H1 (cell line): ENCODE measurements around the gene FXYD5. TPM values are rescaled to one million over a fixed set of nuclear protein-coding genes. Genes with fewer than 3 reads are reported as not detected.

Source experiments
- CTCF ChIA-PET: fragments of 300-600 bp; sonication (Branson Sonifier 250); formaldehyde crosslinking; loops from one replicate; lab custom pipeline; 2021; ENCODE audit not compliant: partially characterized antibody; lab: Charles Lee
- POLR2A ChIA-PET: fragments of 300-600 bp; sonication (Branson Sonifier 250); formaldehyde crosslinking; loops from one replicate; lab custom pipeline; 2021; ENCODE audit warnings: inconsistent platforms; ENCODE audit not compliant: partially characterized antibody; lab: Charles Lee
- DNase-seq, 2 experiments: peaks; one replicate each; pipeline versions ENCODE4 v3.0.0 to v3.0.0-alpha.2; 2010 to 2022; ENCODE audit warnings: low spot score in 2 of 2, low read depth in 1 of 2, mixed read lengths in 1 of 2
- FAIRE-seq: peaks from 2 replicates; lab custom pipeline; 2011; peaks lifted over from hg19 to GRCh38; lab: Jason Lieb, UNC
- H2AFZ ChIP-seq: 2 replicates; pipeline ENCODE4 v1.8.1; 2012; ENCODE audit warnings: low read length, inconsistent platforms
- H2AK5ac ChIP-seq: 2 replicates; pipeline ENCODE4 v1.6.1; 2013; ENCODE audit warnings: low read depth, low read length
- H2BK120ac ChIP-seq: replicated peaks from 2 replicates; pipeline ENCODE3; 2013; ENCODE audit warnings: low read depth, low read length, inconsistent platforms
- H2BK12ac ChIP-seq: 2 replicates; pipeline ENCODE4 v1.6.1; 2013; ENCODE audit warnings: low read depth, low read length
- H2BK15ac ChIP-seq: 2 replicates; pipeline ENCODE4 v1.6.1; 2013; ENCODE audit warnings: low read length
- H2BK20ac ChIP-seq: 2 replicates; pipeline ENCODE4 v1.6.1; 2013; ENCODE audit warnings: low read length
- H2BK5ac ChIP-seq: 2 replicates; pipeline ENCODE4 v1.6.1; 2013; ENCODE audit warnings: low read depth, low read length
- H3K14ac ChIP-seq: 2 replicates; pipeline ENCODE4 v1.6.1; 2013; ENCODE audit warnings: inconsistent platforms; ENCODE audit not compliant: insufficient read length
- H3K18ac ChIP-seq: 2 replicates; pipeline ENCODE4 v1.6.1; 2013; ENCODE audit warnings: low read length; ENCODE audit errors: extremely low read depth
- H3K23ac ChIP-seq: 2 replicates; pipeline ENCODE4 v1.6.1; 2013; ENCODE audit warnings: inconsistent platforms; ENCODE audit not compliant: insufficient read length
- H3K23me2 ChIP-seq: 2 replicates; pipeline ENCODE4 v1.6.1; 2013; ENCODE audit warnings: low read depth, low read length
- H3K27ac ChIP-seq: 2 replicates; pipeline ENCODE4 v1.6.1; 2011; ENCODE audit warnings: low read depth, low read length, inconsistent platforms
- H3K27me3 ChIP-seq, 4 experiments: replicated peaks in 1 of 4; 1 replicate in 1 of 4; 2 replicates in 3 of 4; pipeline versions ENCODE4 v1.6.1 to v1.8.1; 2011 to 2013; ENCODE audit warnings: low read length in 3 of 4, mild to moderate bottlenecking in 3 of 4, inconsistent platforms in 2 of 4, mixed read lengths in 2 of 4, moderate library complexity in 1 of 4; ENCODE audit not compliant: control insufficient read depth in 3 of 4, insufficient read depth in 3 of 4; ENCODE audit errors: extremely low read depth in 1 of 4
- H3K36me3 ChIP-seq, 4 experiments: 2 replicates each; pipeline versions ENCODE4 v1.6.1 to v1.8.1; 2011 to 2013; ENCODE audit warnings: mild to moderate bottlenecking in 4 of 4, low read length in 3 of 4, moderate library complexity in 2 of 4, control low read depth in 1 of 4, inconsistent platforms in 1 of 4; ENCODE audit not compliant: insufficient read depth in 4 of 4, control insufficient read depth in 2 of 4
- H3K4ac ChIP-seq: replicated peaks from 2 replicates; pipeline ENCODE3; 2013; ENCODE audit warnings: low read length, low read depth, mixed read lengths, inconsistent platforms; ENCODE audit not compliant: insufficient read length
- H3K4me1 ChIP-seq, 4 experiments: replicated peaks in 1 of 4; 1 replicate in 1 of 4; 2 replicates in 3 of 4; pipeline versions ENCODE4 v1.6.1 to v1.8.1; 2011 to 2013; ENCODE audit warnings: low read length in 3 of 4, inconsistent platforms in 2 of 4, mixed read lengths in 1 of 4; ENCODE audit not compliant: insufficient read depth in 4 of 4, control insufficient read depth in 3 of 4
- H3K4me2 ChIP-seq, 2 experiments: 2 replicates each; pipeline versions ENCODE4 v1.6.1 to v1.8.1; 2011 to 2013; ENCODE audit warnings: low read depth in 2 of 2, low read length in 2 of 2, control low read depth in 1 of 2, inconsistent platforms in 1 of 2, mild to moderate bottlenecking in 1 of 2; ENCODE audit not compliant: insufficient read depth in 1 of 2
- H3K4me3 ChIP-seq, 4 experiments: fragments of 200-600, 300-600 bp in 1 of 4; sonication (generic), shearing (Covaris generic), sonication (Bioruptor Twin) in 1 of 4; 2 replicates each; pipeline versions ENCODE4 v1.5.1 to v1.8.1; 2011 to 2016; ENCODE audit warnings: low read length in 4 of 4, low read depth in 3 of 4, control low read depth in 2 of 4, inconsistent platforms in 2 of 4, mild to moderate bottlenecking in 2 of 4, mixed read lengths in 1 of 4, moderate library complexity in 1 of 4; ENCODE audit not compliant: insufficient read depth in 2 of 4; ENCODE audit errors: extremely low read depth in 1 of 4
- H3K56ac ChIP-seq: replicated peaks from 2 replicates; pipeline ENCODE3; 2013; ENCODE audit warnings: low read depth, mild to moderate bottlenecking, mixed read lengths, low read length, inconsistent platforms; ENCODE audit not compliant: insufficient read length
- H3K79me1 ChIP-seq: 2 replicates; pipeline ENCODE4 v1.6.1; 2013; ENCODE audit warnings: low read depth, low read length, control low read depth
- H3K79me2 ChIP-seq, 2 experiments: 2 replicates each; pipeline versions ENCODE4 v1.6.1 to v1.8.1; 2012 to 2013; ENCODE audit warnings: low read length in 2 of 2, mild to moderate bottlenecking in 2 of 2, inconsistent platforms in 1 of 2; ENCODE audit not compliant: insufficient read depth in 2 of 2, control insufficient read depth in 1 of 2
- H3K9ac ChIP-seq, 4 experiments: replicated peaks in 1 of 4; 1 replicate in 1 of 4; 2 replicates in 3 of 4; pipeline versions ENCODE4 v1.6.1 to v1.8.1; 2011 to 2013; ENCODE audit warnings: low read depth in 3 of 4, low read length in 3 of 4, control low read depth in 2 of 4, mild to moderate bottlenecking in 2 of 4, moderate library complexity in 2 of 4, inconsistent platforms in 1 of 4; ENCODE audit errors: extremely low read depth in 1 of 4
- H3K9me3 ChIP-seq, 2 experiments: 2 replicates each; pipeline versions ENCODE4 v1.6.1 to v1.8.1; 2012 to 2013; ENCODE audit warnings: mild to moderate bottlenecking in 2 of 2, moderate library complexity in 2 of 2, control low read depth in 1 of 2, inconsistent platforms in 1 of 2, low read depth in 1 of 2, low read length in 1 of 2, mixed read lengths in 1 of 2; ENCODE audit not compliant: insufficient read depth in 2 of 2
- H4K20me1 ChIP-seq, 2 experiments: replicated peaks in 1 of 2; 2 replicates each; pipeline versions ENCODE3 to v1.8.1; 2011 to 2013; ENCODE audit warnings: inconsistent platforms in 2 of 2, low read length in 2 of 2, mild to moderate bottlenecking in 1 of 2; ENCODE audit not compliant: insufficient read depth in 2 of 2, control insufficient read depth in 1 of 2
- H4K5ac ChIP-seq: 2 replicates; pipeline ENCODE4 v1.6.1; 2013; ENCODE audit warnings: low read length, low read depth, mixed read lengths, inconsistent platforms; ENCODE audit not compliant: insufficient read length
- H4K8ac ChIP-seq: 2 replicates; pipeline ENCODE4 v1.8.0; 2013; ENCODE audit warnings: mild to moderate bottlenecking, moderate library complexity, low read length, inconsistent platforms; ENCODE audit not compliant: insufficient read depth; ENCODE audit errors: extremely low read depth
- H4K91ac ChIP-seq: replicated peaks from 2 replicates; pipeline ENCODE3; 2013; ENCODE audit warnings: low read length, mixed read lengths, inconsistent platforms; ENCODE audit not compliant: insufficient read length
- CBX5 ChIP-seq: fragments of 300-800, 300-1000 bp; sonication (generic); IDR thresholded peaks from 2 replicates; pipeline ENCODE4 v1.7.1; 2016; ENCODE audit warnings: antibody characterized with exemption, low read length, low read depth
- MAFK ChIP-seq: IDR thresholded peaks from 2 replicates; pipeline ENCODE4 v1.6.1; 2012; ENCODE audit warnings: low read depth, mild to moderate bottlenecking, improper control_type of control experiment, low read length
- RXRA ChIP-seq: IDR thresholded peaks from 2 replicates; pipeline ENCODE4 v1.6.1; 2011; ENCODE audit warnings: low read depth, mild to moderate bottlenecking, low read length, moderate library complexity; ENCODE audit not compliant: insufficient read depth
- SIRT6 ChIP-seq: IDR thresholded peaks from one replicate; pipeline ENCODE4 v1.7.1; 2012; ENCODE audit warnings: low read length, inconsistent platforms
- SRF ChIP-seq: IDR thresholded peaks from 2 replicates; pipeline ENCODE4 v1.6.1; 2011; ENCODE audit warnings: mild to moderate bottlenecking, low read depth, low read length, moderate library complexity
- TAF1 ChIP-seq: IDR thresholded peaks from 2 replicates; pipeline ENCODE4 v1.6.1; 2011; ENCODE audit warnings: mild to moderate bottlenecking, low read depth, low read length
- TCF12 ChIP-seq: IDR thresholded peaks from 2 replicates; pipeline ENCODE4 v1.6.1; 2011; ENCODE audit warnings: low read depth, mild to moderate bottlenecking, low read length
- WGBS, 2 experiments: shearing (Covaris generic) in 1 of 2; methylation state at CpG; one replicate each; pipeline versions ENCODE4 v1.1.6 to v1.1.7; 2013 to 2015; ENCODE audit warnings: low lambda C conversion rate in 2 of 2, mixed read lengths in 2 of 2, inconsistent platforms in 1 of 2, low coverage in 1 of 2, missing lambda C conversion rate in 1 of 2; ENCODE audit not compliant: insufficient replicate concordance in 2 of 2, insufficient coverage in 1 of 2, insufficient read length in 1 of 2; ENCODE audit errors: extremely low coverage in 1 of 2, missing lambda C conversion rate in 1 of 2; 5-methylcytosine and 5-hydroxymethylcytosine counted together
- polyA plus RNA-seq, 7 experiments: library from polyadenylated mRNA; depleted of rRNA in 3 of 7; stranded (reverse) in 5 of 7; unstranded in 2 of 7; fragments of >200 nt in 5 of 7; fragments of 200-250 nt in 2 of 7; gene quantifications; 1 replicate in 5 of 7; 2 replicates in 1 of 7; 4 replicates in 1 of 7; pipeline versions ENCODE4 v1.2.1 to v1.2.3, GENCODE V29; 2011 to 2013; ENCODE audit warnings: missing spikeins in 2 of 7, mixed read lengths in 2 of 7
- total RNA-seq: library from RNA; stranded (reverse); fragmentation: NEBNext Ultra II Directional; extraction: Animal tissue kit (Norgen Biotek cat#: 25700); gene quantifications from 2 replicates; pipeline ENCODE4 v1.2.1, GENCODE V29; 2021

Gene FXYD5
- total and polyA plus RNA-seq, 2 of the 8 experiments (the other 6 are each of a cell fraction or from before 2014, with no cell fraction given), result 99.0 to 191 TPM

- Histone ChIP-seq H3K79me1 (no peaks in the 10 kb centered on the region), H3K4me3 (no peak overlapping the region), H2BK120ac (no peak overlapping the region), H3K56ac (no peak overlapping the region), H3K79me2 (no peaks in the 10 kb centered on the region), H3K23me2 (no peaks in the 10 kb centered on the region), H2BK5ac (no peak overlapping the region), H4K8ac (no peak overlapping the region; the same call in 1 of the 2 replicates), H3K23ac (no peak overlapping the region), H2BK15ac (no peak overlapping the region), H2AK5ac (no peak overlapping the region), H2BK20ac (no peak overlapping the region), H3K36me3 (no peaks in the 10 kb centered on the region), H3K27ac (no peak overlapping the region), H2BK12ac (peak overlapping the region; percentile 60; the same call in 1 of the 2 replicates), H4K91ac (no peak overlapping the region), H3K14ac (no peak overlapping the region), H4K5ac (no peak overlapping the region), H3K4me2 (no peak overlapping the region), H3K9me3 (no peaks in the 10 kb centered on the region), H4K20me1 (no peaks in the 10 kb centered on the region), H3K18ac (no peak overlapping the region; the same call in 1 of the 2 replicates), H3K9ac (no peak overlapping the region), H3K4me1 (peaks cover 0 to 20% (median 14%) of the 10 kb centered on the region in 4 experiments; a peak in 6 of 7 replicates), H2AFZ (no peak overlapping the region), H3K27me3 (peaks cover 0 to 2% (median 0%) of the 10 kb centered on the region in 4 experiments; a peak in 1 of 7 replicates), H3K4ac (no peak overlapping the region)
- no peak for DNase-seq
- 89% methylated on average over 13 of the region's 13 CpGs; no CpG with 5 or more reads in 1 of the 2 experiments for WGBS, 2 experiments
- FAIRE-seq, result no peak
- no peak for TF ChIP-seq SIRT6
- TF ChIP-seq SRF, result no peak
- no peak for TF ChIP-seq CBX5
- no peak for TF ChIP-seq TCF12
- no peak for TF ChIP-seq TAF1
- TF ChIP-seq MAFK, result no peak
- TF ChIP-seq RXRA, result no peak
- CTCF ChIA-PET, result interaction anchor here (1.0 to 6.9 kb wide), 18 partner anchors 8 to 201 kb away, joined by 3 to 154 read pairs (median 6); partner anchors contain the start of genes FXYD1, FXYD5, FXYD7 and LGI4
- POLR2A ChIA-PET, result interaction anchor here (0.5 to 1.8 kb wide), 9 partner anchors 10 to 53 kb away, joined by 3 to 7 read pairs (median 4); partner anchors contain the start of gene FXYD7
These were observed 38.3 kb upstream of the FXYD5 start for GRCh38 chr19:35116072-35116801.
